Measurements from ENCODE around the gene CAPRIN2. TPM values are rescaled to one million over a fixed set of nuclear protein-coding genes. Genes with fewer than 3 reads are reported as not detected.

The CAPRIN2 gene
- polyA plus RNA-seq, 2 of the 4 experiments (the other 2 are of a cell fraction), result 24.2 to 26.2 TPM

GRCh38 chr12:30796891-30797371, 42.2 kb upstream of the CAPRIN2 start:
- Histone ChIP-seq H3K9me3 (no peaks in the 10 kb centered on the region), H3K4me3 (peak overlapping the region; percentile 73), H3K27ac (peak overlapping the region; percentile 97 to 100), H3K4me2 (peak overlapping the region; percentile 88), H3K4me1 (peaks cover 36% of the 10 kb centered on the region)
- ATAC-seq (peak in 1 of 2 experiments; percentile 1; a peak in 1 of 6 replicates), DNase-seq (ENCODE audit: low read depth in 1 of 2, low spot score in 1 of 2) (peak; percentile 29 to 35), FAIRE-seq (no peak)
- POLR2A ChIA-PET, result interaction anchor here (0.5 to 3.8 kb wide), 6 partner anchors 11 to 152 kb away, joined by 3 to 90 read pairs (median 8); partner anchors contain the start of gene CAPRIN2
- 41% methylated on average over 22 of the region's 22 CpGs for WGBS (ENCODE audit: missing lambda C conversion rate)
- TF ChIP-seq NR3C1 (IDR thresholded peaks at IDR 0.05) (no peak), ATOH8 (CRISPR knock-in tag; IDR thresholded peaks at IDR 0.05; ENCODE audit: low read depth) (no peak), TFCP2L1 (CRISPR knock-in tag; IDR thresholded peaks at IDR 0.05) (no peak), JUNB (IDR thresholded peaks at IDR 0.05) (no peak)
- CTCF ChIA-PET, result interaction anchor here (0.6 to 3.9 kb wide), 8 partner anchors 11 to 247 kb away, joined by 3 to 17 read pairs (median 4); partner anchors contain the start of gene CAPRIN2

- Histone ChIP-seq H3K4me3 (peak overlapping the region; percentile 73), H3K27ac (peak overlapping the region; percentile 97 to 100), H3K4me1 (peaks cover 41% of the 10 kb centered on the region), H3K4me2 (peak overlapping the region; percentile 88), H3K9me3 (no peaks in the 10 kb centered on the region)
- WGBS (ENCODE audit: missing lambda C conversion rate), result 1% methylated on average over 14 of the region's 38 CpGs
- DNase-seq (ENCODE audit: low read depth in 1 of 2, low spot score in 1 of 2) (peak; percentile 39 to 60), FAIRE-seq (no peak), ATAC-seq (peak; percentile 36 to 61)
- no peak for TF ChIP-seq ZFP36 (IDR thresholded peaks at IDR 0.05; ENCODE audit: borderline replicate concordance, partially characterized antibody)
- no peak for TF ChIP-seq TP53 (CRISPR knock-in tag; IDR thresholded peaks at IDR 0.05)
- no peak for TF ChIP-seq FOSL2 (IDR thresholded peaks at IDR 0.05)
- TF ChIP-seq FOSL2 (CRISPR knock-in tag; IDR thresholded peaks at IDR 0.05), result no peak
- TF ChIP-seq GATA3 (IDR thresholded peaks at IDR 0.05; ENCODE audit: borderline replicate concordance), result no peak
- TF ChIP-seq KDM5A (IDR thresholded peaks at IDR 0.05), result no peak
- no peak for TF ChIP-seq HDAC2 (IDR thresholded peaks at IDR 0.05)
- TF ChIP-seq NR3C1 (IDR thresholded peaks at IDR 0.05), result no peak
- TF ChIP-seq ELK1 (IDR thresholded peaks at IDR 0.05; ENCODE audit: low read depth, low read length), result no peak
- TF ChIP-seq HES2 (IDR thresholded peaks at IDR 0.05), result no peak
- no peak for TF ChIP-seq ZNF302 (CRISPR knock-in tag; IDR thresholded peaks at IDR 0.05)
- peak; percentile 69 for TF ChIP-seq MAX (IDR thresholded peaks at IDR 0.05)
- 0 out of 2 replicates have a peak, but pooled peaks have one; percentile 9 for TF ChIP-seq MYC (IDR thresholded peaks at IDR 0.05; ENCODE audit: borderline replicate concordance, low read length)
- TF ChIP-seq FOSB (CRISPR knock-in tag; IDR thresholded peaks at IDR 0.05), result no peak
- no peak for TF ChIP-seq HOXA7 (CRISPR knock-in tag; IDR thresholded peaks at IDR 0.05)
- TF ChIP-seq RAD21 (conservative IDR thresholded peaks at IDR 0.05 in 1 of 2, IDR thresholded peaks at IDR 0.05 in 1 of 2), result no peak
- TF ChIP-seq CHD4 (IDR thresholded peaks at IDR 0.05; ENCODE audit: borderline replicate concordance), result no peak
- no peak for TF ChIP-seq KDM1A (IDR thresholded peaks at IDR 0.05; ENCODE audit: low read depth)
- no peak for TF ChIP-seq E2F6 (IDR thresholded peaks at IDR 0.05; ENCODE audit: borderline replicate concordance, low read depth)
- 0 out of 5 replicates have a peak, but pooled peaks of 1 of the 2 experiments have one; percentile 3 for TF ChIP-seq JUN (IDR thresholded peaks at IDR 0.05)
- no peak for TF ChIP-seq PHF8 (IDR thresholded peaks at IDR 0.05; ENCODE audit: borderline replicate concordance, low read depth)
- TF ChIP-seq CTCF (IDR thresholded peaks at IDR 0.05), result no peak
- TF ChIP-seq USF2 (IDR thresholded peaks at IDR 0.05), result no peak
- TF ChIP-seq HOXB5 (CRISPR knock-in tag; IDR thresholded peaks at IDR 0.05), result no peak
- TF ChIP-seq SREBF2 (IDR thresholded peaks at IDR 0.05), result no peak
- TF ChIP-seq HOXB13 (CRISPR knock-in tag; IDR thresholded peaks at IDR 0.05; ENCODE audit: low read depth), result no peak
- TF ChIP-seq MAFK (IDR thresholded peaks at IDR 0.05; ENCODE audit: partially characterized antibody), result no peak
- TF ChIP-seq CEBPB (IDR thresholded peaks at IDR 0.05), result no peak
- ChIA-PET CTCF (interaction anchor here (0.6 to 3.9 kb wide), 11 partner anchors 12 to 247 kb away, joined by 3 to 17 read pairs (median 5); partner anchors contain the start of gene CAPRIN2), POLR2A (interaction anchor here (0.5 to 3.8 kb wide), 13 partner anchors 12 to 1104 kb away, joined by 3 to 90 read pairs (median 5); partner anchors contain the start of genes CAPRIN2 and IPO8)
These were observed 41.6 kb upstream of the CAPRIN2 start for GRCh38 chr12:30796313-30796780.

Measured in A549 (cell line).